Effector CD8-positive, alpha-beta T cell (primary cell): ENCODE measurements around the gene PAQR7.
"Not testable (repeated sequence)": the region's sequence is repeated elsewhere in the genome, so short reads cannot be mapped to it uniquely, and the experiment has no call there.

Experiments
- DNase-seq: peaks from one replicate; lab custom pipeline; 2025; lab: John Stamatoyannopoulos, UW

PAQR7 gene

DNA sequence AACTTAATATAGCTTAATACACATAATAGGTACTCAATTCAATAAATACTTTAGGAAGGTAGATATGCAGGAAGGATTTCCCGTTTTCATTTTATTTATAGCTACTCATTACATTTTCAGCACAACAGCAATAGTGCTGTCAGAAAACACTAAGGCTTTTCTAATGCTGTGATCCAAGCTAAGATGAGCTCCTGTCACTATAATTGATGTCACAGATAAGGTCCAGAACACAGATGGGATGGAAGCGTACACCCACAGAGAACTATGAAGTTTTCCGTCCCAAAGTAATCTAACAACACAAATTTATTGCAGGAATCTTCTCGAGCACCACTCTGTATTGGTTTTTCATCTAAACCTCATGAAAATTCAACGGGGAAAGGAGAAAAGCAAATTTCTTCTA, 29.8 kb downstream of the PAQR7 start:
- DNase-seq: no peak

DNA sequence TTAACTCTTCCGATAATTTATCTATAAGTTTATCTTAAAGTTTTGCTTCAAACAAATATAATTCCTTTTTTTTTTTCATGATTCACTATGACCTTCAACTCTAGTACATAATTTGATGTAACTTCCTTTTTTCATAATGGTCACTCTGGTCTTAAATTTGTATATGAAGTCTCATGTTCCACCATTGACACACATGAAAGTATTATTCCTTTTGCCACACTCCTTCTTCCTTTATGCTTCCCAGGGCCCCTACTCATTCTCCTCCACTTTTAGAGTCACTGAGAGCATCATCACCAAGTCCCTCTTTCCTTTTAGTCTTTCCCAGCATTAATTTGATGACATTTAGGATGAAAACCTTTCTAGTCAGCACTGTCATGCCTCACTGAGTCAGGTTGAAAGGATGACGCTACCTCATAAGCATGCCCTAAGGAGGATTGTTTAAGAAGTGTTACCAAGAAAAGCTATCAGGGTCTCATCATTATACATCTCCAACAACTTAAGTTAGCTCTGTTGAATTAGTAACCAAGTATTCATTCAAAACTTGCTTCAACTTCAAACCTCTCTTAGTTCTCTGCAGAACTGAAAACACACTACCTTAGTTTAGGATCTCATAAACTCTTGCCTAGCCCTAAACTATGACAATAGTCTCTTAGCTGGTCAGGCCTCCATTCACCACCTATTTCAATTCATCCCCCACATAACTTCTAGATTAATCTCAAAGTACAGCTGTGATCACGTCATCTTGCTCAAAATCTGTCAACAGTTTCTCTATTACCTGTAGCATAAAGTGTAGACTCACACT, 30.8 kb downstream of the PAQR7 start:
- no peak for DNase-seq

DNA sequence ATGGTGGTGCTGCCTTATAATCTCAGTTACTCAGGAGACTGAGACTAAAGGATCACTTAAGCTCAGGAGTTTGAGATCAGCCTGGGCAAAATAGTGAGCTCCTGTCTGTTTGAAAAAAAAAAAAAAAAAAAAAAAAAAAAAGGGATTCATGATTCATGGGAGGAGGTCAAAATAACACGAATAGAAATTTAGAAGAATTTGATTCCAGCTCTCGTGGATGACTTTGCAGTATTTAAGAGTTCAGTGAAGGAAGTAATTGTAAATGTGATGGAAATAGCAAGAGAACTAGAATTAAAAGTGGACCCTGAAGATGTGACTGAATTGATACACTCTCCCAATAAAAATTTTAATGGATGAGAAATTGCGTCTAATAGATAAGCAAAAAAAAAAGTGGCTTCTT, 32.0 kb downstream of the PAQR7 start:
- DNase-seq: no peak

DNA sequence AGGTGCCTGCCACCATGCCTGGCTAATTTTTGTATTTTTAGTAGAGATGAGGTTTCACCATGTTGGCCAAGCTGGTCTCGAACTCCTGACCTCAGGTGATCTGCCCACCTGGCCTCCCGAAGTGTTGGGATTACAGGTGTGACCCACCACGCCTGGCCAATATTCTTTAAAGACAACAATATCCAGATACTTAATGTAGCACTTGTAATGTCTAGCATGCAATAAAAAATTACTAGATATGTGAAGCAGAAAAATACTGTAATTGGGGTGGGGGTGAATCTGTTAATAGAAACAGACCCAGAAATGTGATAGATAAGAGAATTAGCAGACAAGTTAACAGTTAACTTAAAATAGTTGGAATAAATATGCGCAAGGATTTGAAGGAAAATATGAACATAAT, 35.7 kb downstream of the PAQR7 start:
- DNase-seq: not testable (repeated sequence)

DNA sequence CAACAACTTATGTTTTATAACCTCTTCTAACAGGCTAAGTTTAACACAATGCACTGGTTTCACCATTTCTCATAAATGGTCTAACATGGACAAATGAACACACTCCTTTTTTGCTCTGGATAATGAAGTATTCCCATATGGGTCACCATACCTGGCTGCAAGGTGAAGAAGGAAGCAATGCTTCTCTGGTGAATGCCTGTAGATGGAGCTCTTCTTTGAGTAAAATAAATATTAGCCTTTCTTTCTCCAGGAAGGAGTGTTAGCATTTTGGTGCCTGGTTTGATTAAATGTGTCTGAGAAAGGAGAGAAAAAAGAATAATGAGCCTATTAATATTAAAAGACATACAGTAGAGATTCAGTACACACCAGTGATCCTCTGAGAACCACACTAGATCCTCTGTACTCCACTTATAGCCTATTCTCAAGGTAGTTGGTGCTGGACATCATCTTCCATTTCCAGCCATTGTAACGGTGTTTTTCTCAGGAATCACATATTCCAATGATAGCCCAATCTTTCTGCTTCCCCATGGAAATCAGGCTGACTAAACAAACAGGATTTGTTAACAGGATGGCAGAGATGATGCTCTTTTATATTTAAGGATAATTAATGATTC, 38.1 kb downstream of the PAQR7 start:
- DNase-seq: no peak

DNA sequence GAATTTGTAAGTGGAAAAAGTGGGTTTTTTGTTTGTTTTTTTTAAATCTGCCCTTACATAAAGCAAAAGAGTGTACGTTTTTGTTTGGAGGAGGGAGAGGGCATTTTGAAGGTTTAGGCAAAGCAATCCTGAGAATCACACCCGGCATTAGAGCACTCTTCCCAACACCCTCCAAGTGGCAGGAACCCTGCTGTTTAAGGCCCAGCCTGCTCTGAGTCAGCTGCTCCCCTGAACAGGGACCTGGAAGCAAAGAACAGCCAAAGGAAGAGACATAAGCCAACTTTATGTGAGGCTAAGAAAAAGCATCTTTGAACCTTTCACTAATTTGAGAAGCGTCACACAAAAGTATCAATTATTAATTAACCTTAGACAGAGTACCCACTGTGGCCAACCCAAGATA, 38.8 kb downstream of the PAQR7 start:
- DNase-seq: no peak

DNA sequence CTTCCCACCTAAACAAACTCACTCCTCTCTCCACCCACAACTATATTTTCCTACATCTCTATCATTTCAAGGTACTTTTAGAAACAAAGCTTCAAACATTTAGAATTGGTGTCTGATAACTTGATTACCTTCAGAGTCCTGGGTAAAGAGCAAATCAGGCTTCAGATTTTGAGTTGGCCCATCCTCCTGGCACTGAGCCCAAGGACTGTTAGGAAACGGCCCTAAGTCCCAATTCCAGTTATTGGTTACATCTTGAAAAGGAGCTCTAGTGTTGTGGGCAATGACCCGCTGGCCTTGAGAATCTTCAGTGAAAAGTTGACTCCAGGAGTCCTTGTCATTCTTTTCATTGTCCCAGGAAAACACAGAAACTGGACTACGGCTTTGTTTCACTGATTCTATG, 40.6 kb downstream of the PAQR7 start:
- no peak for DNase-seq

DNA sequence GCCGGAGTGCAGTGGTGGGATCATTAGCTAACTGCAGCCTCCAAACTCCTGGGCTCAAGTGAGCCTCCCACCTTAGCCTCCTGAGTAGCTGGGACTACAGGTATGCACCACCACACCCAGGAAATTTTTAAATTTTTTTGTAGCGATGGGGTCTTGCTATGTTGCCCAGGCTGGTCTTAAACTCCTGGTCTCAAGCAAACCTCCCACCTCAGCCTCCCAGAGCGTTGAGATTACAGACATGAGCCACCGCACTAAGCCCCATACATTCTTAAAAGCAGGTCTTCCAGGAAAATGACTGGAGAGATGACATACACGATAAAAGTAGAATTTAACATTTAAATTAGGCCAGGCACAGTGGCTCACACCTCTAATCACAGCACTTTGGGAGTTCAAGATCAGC, 42.4 kb downstream of the PAQR7 start:
- no peak for DNase-seq

DNA sequence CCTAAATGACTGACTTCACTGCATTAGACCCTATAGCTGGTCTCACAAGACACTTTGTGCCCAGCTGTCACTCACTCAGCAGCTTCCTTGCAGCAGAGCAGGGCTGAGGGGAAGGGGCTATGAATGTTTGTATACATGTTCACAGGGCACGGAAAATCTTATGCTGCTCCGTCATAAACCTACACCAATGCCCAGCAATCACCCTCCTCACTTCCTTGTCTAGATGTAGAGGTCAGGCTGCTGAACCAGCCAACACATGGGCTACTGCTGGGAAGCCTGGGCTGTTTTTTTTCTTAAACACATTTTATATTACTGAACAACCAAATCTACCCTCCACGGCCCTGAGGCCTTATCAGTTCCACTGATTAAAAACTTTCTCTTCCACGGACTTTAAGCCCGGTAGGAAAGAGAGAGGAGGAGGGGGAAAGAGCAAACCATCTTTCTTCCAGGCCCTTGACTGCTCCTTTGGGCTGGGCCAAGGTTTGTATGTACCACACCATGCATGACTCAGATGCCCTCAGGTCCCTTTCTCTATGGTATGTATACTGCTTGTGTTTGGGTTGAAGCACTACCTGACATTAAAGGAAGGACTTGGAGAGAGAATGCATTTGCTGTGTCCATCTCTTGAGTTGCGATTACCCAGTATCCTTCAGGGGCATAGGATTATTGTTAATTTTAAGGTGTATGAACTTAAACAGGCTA, 43.0 kb downstream of the PAQR7 start:
- no peak for DNase-seq

DNA sequence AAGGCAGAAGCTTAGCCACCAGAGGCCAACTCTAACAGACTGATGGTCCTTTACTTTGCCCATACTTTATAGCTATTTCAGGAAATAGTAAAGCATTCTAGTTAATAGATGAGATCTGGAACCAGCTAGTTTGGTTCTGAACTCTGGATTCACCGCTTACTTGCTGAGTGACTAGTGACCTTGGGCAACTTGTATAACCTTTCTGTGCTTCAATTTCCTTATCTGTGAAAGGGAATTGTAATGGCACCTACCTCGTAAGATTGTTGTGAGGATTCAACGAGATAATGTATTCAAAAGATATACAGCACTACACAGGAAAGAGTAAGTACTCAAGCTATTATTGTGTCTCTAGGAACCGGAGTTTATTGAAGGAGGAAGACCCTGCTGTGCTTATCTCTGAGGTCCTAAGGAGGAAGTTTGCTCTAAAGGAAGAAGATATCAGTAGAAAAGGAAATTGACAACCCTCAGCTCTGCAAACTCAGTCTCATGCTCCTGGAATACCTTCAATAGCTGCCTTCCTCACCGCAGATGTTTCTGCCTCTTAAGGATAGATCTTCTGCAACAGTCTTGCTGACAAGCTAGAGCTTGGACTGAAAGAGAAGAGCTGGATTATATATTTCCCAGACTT, 43.8 kb downstream of the PAQR7 start:
- no peak for DNase-seq

DNA sequence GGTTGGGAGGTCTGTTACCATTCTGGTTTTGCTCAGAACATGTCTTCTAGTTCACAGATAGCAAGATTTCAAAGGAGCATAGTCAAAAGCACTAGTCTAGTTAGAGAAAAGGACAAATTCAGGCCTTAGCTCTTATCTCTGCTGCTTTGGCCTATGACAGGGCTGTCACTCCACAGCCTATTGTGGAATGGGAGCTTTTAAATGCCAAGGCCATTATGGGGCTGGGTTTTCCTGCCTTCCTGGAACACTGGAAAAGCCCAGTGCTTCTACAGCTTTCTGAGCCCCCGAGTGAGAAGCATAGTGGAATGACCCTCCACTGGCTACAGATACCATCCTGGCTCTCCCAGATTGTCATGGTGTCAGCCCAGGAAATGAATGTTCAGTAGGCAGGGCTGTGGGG, 46.5 kb downstream of the PAQR7 start:
- DNase-seq: no peak

DNA sequence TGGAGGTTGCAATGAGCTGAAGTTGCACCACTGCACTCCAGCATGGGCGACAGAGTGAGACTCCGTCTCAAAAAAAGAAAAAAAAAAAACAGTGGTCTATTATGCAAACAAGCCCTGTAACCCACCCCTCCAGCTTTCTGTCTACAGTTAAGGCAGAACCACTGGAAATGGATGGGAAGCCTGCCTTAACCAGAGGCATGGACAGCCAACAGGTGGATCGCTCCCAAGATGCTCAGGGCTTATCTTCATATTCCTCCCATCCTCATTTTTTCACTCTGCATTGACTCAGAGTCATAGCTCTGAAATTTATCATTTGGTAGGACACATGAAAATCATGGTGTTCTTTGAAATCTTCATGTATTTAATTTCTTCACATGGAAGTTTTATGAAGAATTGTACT, 47.0 kb downstream of the PAQR7 start:
- no peak for DNase-seq

DNA sequence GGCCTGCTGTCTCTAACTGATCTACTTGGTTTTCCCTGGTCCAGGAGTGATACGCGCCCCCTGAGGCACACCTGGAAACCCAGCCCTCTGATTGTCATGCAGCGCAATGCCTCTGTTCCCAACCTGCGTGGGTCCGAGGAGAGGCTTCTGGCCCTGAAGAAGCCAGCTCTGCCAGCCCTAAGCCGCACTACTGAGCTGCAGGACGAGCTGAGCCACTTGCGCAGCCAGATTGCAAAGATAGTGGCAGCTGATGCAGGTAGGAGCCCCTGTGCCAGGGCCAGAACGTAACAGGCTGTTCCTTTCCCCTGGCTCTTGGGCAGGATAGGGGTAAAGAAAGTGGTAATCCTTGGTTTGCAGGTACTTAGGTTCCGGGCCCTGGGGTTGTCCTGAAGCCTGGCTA, 48.9 kb downstream of the PAQR7 start:
- no peak for DNase-seq

DNA sequence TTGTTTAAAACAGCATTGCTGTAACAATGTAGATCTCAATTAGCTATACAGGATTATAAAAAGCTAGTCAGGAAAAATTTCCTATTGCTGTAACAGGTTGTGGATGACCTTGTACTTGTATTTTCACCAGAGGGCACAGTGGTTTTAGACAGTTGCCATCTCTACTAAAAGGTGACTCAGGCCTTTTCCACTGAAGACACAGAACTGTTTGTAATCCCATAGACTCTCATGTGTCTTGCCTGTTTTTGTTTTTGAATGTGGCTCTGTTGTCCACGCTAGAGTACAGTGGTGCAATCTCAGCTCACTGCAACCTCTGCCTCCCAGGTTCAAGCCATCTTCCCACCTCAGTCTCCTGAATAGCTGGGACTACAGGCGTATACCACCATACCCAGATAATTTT, 49.9 kb downstream of the PAQR7 start:
- no peak for DNase-seq

DNA sequence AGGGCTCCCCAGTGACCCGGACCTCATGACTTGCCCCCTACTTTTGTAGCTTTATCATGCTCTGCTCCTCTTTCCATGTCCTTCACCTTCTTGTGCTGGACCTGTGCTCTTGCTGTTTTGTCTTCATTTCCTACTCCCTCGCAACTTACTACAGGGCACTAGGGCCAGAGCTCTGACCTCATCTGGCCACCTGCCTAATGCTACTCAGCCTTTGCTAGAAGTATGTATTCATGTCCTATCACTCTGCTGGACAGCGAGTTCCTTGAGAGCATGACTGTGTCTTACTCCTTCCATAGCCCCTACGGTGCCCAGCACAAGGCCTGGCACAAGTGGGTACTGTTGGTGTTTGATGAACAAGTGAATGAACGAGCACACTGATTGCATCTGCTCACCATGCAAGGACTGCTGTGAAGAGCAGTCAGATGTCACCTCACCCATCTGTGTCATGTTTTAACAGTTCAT, 53.8 kb downstream of the PAQR7 start:
- no peak for DNase-seq

DNA sequence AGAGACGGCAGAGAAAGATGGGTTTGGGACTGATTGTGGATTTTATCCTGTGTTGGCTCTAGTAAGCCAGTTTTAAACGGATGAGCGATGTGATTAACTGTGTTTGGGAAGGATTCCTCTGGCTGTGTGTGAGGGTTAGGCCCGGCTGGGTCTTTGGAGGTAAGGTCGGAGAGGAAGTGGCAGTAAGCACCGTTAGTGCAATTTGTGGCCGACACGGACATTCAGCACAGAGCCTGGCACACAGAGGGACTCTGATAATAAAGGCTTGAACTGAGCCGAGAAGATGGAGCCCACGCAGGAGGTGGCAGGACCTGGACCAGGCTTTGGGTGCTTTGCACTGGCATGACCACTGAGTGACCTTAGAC, 54.4 kb downstream of the PAQR7 start:
- DNase-seq: no peak

DNA sequence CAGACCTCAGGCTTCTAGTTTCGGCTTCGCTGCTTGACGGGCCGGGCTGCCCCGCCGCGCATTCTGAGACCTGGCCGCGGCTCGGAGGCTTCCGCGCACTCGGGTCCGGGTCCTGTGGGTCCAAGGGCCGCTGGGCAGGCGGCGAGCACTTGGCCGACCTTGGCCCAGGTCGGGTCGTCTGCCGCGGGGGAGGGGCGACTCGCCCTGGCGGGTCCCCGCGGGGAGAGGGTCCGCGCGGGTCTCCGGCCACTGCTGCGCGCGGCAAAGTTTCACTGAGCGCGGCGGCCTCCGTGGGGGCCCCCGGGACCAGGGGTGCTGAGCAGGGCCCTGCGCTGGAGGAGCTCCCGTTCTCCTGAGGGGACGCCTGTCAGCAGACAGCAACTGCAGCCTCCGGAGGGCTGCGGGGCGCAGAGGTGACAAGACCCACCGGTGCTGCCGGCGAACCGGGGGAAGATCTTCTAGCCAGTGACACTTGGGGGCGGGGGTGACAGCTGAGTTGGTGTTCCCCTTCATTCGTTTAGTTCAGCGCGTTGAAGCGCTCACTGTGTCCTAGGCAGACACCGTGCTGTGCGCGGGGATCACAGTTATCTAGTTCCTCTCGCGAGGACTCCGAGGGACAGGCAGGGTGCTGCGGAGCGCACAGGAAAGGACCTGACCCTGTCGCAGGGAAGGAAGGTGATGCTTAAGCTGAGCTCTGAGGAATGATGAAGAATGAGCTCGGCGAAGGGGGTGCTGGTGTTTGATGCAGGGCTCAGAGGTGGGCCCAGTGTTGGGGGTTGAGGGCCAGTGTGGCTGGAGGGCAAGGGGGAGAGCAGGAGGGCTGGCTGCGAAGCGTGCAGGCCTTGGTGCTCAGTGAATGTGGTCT, 55.0 kb downstream of the PAQR7 start:
- DNase-seq: peak; percentile 56

DNA sequence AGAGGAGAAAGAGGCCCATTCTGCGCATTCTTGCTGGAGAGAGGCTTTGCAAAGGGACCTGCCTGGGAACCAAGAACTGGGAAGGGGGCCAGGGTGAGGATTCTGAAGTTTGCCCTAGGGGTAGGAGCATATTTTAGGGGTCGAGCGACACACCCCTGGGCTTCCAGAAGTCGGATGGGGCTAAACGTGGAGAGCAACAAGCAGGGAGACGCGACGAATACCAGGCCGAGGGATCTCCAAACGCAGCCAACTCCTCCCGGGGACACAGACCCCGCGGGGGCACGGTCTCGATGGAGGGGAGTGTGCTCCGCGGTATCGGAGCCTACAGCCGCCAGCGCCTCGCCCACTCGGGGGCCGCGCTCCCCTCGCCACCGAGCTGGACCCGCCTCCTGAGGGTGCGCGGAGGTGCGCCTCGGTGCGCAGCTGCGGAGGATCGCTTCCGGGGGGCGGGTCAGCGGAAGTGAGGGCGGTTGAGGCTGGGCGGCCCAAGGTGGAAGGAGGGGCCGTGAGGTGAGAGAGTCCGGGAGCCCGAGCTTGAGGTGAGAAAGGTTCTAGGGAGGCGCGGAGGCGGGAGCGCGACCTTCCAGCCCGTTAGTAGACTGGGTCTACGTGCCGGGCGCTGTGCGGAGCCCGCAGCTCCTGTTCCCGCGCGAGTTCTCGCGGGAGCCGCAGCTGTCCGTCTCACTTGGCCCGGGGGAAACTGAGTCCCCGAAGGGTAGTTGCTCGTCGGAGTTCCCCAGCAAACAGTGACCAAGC, 55.8 kb downstream of the PAQR7 start, which contains the start of gene MTFR1L:
Gene MTFR1L (plus strand): TSS at position 464 of the 756 bp plus-strand sequence. CDS start 3,151 bp downstream, outside the sequence.
- DNase-seq: peak; percentile 84

DNA sequence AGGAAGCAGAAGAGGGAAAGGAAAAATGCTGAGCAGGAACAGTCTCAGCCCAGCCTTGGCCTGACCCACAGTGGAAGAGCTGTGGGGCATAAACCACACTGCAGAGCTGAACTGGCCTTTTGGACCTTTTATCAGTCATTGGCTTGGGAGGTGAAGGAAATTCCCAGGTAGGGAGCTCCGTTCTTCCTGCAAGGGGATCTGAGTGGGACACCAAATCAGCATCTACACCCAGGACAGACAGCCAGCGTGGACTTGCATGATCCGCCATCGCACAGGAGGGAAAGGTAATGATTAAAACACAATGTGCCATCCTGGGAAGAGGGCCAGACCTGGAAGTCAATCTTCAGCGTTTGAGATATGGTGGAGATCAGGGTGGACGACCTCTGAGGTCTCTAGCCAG, 56.9 kb downstream of the PAQR7 start:
- DNase-seq: no peak

DNA sequence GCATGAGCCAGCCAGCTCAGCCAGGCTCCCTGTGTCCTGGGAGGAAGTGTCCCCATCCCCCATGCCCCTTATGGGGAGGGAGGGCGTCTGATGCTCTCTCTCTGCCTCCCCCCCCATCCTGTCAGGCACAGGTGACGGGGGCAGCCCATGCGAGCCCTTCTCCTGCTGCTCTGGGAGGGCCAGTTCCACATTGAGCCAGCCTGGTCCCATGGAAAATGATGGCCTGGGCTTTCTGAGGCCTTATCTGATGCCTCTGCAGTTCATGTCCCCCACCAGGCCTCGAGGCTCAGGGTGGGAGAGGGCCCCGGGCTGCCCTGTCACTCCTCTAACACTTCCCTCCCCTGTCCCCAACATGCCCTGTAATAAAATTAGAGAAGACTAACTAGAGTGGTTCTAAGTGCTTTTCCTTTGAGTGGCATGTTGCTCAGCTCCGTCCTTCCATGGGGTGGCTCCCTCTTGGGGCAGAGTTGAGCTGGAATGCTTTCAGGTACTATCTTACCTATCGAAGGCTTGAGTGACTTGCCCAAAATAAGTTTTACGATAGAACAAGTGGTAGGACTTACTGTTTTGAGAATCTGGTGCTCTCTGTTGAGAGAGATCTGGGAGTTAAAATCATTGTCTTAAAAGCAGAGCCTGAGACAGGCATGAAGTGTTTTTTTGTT, 57.5 kb downstream of the PAQR7 start:
- DNase-seq: no peak
